HG03457 (cell line): ENCODE results near the gene GNAL.
"Not testable (repeated sequence)": the region's sequence is repeated elsewhere in the genome, so short reads cannot be mapped to it uniquely, and the experiment has no call there.

Experiments used
- ATAC-seq: cut with Tn5 transposase; IDR thresholded peaks from one replicate; pipeline ENCODE4 v1.9.1; 2021; ENCODE audit warnings: moderate number of reproducible peaks; ENCODE audit not compliant: unreplicated experiment

The GNAL gene

GRCh38 chr18:11871501-11871900 lies 182.4 kb downstream of the GNAL start:
- no peak for ATAC-seq

- ATAC-seq = no peak
Measured at GRCh38 chr18:11872479-11873136, 183.5 kb downstream of the GNAL start.

- ATAC-seq = no peak
Measured at GRCh38 chr18:11873670-11874340, 184.7 kb downstream of the GNAL start.

- ATAC-seq = no peak
Measured at GRCh38 chr18:11874676-11875075, 185.6 kb downstream of the GNAL start.

DNA sequence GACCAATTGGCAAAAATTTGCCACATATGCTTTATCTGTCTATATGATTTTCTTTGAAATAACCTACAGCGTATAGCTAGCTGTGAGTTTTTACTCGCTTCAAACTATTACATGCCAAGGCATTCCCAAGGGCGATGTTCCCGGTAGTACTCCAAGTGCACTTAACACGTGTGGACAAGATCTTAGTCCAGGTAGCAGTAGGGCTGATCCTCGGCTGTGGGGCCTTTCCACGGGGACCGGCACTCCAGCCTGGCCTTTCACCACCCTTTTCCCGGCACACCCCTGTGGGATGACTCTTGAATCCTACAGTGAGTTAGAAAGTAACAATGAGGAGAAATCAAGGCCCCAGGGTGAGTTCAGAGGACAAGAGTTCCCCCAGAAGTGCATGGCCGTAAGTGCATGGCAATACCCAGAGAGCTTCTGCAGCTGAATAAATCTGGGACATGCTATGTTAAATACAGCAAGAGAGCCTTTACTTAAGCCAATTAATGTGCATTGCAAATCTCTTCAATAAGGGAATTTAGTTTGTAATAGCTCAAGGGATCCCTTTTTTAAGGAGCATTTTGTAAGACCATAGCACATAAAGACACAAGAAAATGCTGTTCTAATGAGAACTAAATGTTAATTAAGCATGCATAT lies 188.6 kb downstream of the GNAL start:
- ATAC-seq = no peak

GRCh38 chr18:11880586-11881304 lies 191.7 kb downstream of the GNAL start:
- ATAC-seq = no peak

DNA sequence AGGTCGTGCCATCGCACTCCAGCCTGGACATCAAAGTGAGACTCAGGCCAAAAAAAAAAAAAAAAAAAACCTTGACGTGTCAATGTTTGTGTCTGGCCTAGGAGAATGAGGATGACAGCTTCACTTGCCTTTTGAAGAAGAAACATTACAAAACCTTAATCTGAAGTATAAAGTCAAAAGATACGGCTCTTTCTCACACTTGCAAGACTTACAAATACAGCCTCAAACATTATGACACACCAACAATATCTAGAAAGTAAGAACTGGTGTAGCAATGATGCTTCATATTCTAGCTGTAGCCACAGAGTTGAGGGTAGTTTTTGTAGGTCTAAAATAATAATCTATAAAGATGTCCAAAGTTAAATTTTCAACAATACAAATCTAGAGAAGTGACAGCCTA lies 193.6 kb downstream of the GNAL start:
- ATAC-seq = no peak

GRCh38 chr18:11883153-11883552 lies 194.1 kb downstream of the GNAL start:
- peak; percentile 55 for ATAC-seq

GRCh38 chr18:11884396-11885030 lies 195.4 kb downstream of the GNAL start:
- no peak for ATAC-seq

DNA sequence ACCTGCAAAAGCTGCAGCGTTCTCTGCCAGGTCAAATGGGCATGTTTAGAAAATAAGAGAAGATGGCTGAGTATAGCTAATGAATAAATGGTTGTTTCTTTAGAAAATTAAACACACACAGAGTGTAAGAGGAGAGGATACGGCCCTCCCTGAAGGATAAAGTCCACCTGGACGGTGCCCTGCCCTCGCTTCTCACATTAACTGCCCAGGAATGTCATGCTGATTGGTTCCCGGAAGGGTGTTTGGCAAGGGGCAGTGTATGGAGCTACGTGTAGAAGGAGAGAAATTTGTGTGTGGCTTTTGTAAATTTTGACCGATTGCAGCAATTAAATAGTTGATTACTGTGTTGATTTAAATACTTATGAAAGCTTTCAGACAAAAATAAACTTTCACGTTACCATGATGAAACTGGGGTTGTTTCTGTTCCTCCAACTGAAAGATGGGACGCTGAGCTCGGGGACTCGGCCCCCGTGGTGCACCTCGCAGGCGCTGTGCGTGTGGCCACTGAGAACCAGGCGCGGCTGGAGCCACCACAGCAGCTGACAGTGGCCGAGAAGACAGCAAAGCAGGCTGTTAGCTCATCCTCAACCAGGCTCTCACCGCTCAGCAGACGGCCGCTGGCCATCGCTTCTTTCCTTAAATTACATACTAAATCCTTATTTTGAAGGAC lies 196.3 kb downstream of the GNAL start:
- no peak for ATAC-seq

DNA sequence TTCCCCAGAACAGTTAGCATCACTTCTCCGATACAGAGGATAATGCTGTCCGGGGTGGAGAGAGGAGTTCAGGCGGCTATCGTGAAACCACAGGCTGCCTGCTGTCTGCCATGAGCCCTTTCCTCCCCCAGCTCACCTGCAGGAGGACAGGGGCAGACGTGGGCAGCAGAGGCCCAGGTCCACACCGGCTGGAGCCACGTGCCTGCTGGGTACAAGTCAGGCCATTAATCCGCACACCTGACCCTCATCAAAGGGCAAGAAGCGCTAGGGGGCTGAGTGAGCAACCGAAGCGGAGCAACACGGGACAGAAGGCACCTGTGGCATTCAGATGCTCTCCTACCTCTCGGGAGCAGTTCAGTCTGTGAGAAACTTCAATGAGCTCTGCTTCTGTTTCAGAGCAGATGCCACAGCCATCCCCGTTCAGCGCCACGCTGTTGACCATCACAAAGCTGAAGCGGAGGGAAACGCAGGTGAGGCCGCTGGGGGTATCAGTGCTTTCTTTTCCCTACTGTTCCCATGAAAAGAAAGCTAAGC lies 197.6 kb downstream of the GNAL start:
- no peak for ATAC-seq

DNA sequence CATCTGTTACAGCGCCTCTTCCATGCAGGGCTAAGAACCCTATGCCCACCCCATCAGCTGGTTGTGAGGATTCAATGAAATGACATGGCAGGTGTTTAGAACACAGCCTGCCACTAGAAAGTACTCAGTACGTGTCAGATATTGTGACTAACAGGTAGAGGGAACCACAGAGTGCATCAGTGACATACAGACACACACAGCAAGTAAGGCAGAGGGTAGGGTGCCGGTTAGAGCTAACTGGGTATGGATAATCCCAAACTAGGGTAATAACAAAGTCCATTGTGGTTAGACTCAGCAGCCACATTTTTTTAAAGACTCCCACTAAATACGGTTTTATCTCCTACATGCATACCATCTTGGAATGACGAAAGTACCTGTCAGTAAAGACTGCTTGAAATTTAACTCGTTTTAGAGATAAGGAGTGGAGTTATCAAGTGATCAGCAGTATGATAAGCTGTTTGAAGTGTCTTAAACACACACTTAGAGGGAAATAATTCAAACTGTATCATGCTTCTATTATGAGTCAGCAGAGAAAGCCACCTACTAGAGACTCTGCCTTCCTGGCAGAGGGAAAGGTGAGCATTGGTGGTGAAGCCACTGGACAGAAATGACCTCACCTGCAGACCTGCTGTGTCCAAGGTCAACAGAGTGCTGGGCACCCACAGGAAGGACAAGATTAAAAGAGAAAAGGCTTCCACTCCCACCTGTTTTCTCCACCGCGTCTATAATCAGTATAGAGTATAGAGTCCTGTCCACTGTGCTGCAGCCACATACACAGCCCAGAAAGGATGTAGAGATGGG lies 198.5 kb downstream of the GNAL start:
- ATAC-seq = no peak

GRCh38 chr18:11888726-11889125 lies 199.7 kb downstream of the GNAL start:
- no peak for ATAC-seq

DNA sequence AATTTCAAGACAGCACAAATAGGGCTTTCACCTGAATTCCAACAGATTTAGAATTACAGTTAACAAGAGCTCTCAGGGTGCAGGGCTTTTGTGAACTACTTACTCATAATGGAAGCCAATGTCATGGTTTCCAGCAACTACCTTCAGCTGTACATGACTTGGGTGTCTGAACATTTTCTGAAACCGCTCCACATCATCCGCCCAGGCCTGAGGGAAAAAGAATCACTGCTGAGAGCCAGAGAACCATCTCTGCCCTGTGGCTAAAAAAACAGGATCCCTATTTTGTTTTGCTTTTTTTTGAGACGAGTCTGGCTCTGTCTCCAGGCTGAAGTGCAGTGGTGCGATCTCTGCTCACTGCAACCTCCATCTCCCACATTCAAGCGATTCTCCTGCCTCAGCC lies 200.2 kb downstream of the GNAL start:
- ATAC-seq = no peak

- no peak for ATAC-seq
Measured at GRCh38 chr18:11891737-11892136, 202.7 kb downstream of the GNAL start.

- not testable (repeated sequence) for ATAC-seq
Measured at GRCh38 chr18:11892438-11892837, 203.4 kb downstream of the GNAL start.

DNA sequence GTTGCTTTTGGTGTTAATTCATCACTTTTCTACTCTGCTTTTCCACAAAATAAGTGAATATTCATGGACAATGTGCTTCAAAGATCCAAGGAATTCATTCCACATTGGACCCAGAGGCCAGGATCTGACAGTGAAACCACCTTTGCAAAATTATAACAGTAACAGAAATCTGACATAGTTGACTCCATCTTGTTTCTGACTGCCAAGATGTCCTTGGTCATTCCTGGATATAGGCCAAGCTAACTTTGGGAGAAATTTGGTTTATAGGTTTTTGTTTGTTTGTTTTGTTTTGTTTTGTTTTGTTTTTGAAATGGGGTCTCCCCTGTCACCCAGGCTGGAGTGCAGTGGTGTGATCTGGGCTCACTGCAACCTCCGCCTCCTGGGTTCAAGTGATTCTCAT lies 208.7 kb downstream of the GNAL start:
- no peak for ATAC-seq

GRCh38 chr18:11899063-11899462 lies 210.0 kb downstream of the GNAL start:
- no peak for ATAC-seq

DNA sequence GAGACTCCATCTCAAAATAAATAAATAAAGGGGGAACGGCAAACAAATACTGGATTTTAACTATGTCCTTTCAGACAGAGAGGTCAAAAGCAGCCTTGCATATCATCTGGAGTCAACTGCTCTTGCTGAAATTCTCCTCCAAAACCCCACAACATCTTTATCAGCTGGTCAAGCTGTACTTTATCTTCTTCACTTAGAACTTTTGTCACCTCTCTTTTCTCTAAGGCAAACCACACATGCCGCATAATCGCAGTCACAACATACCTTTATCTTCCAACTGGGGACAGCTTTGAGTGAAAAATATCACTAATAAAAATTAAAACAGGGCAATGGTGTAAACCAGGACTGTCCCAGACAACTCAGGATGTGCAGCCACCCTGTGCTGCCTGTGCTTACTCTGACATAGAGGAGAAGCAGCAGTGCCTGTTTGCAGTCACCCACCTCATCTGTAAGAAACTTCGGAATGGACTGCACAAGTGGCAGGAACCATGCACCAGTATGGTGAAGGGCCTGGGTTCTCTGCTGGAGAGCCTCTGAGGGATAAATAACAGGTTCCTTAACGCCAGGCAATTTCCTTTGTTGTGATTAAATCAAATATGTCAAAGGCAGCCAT lies 212.9 kb downstream of the GNAL start:
- no peak for ATAC-seq
